HG02970 (cell line): ENCODE measurements around the gene SHISA6.

ENCODE experiments used
- ATAC-seq: cut with Tn5 transposase; IDR thresholded peaks from one replicate; pipeline ENCODE4 v1.9.1; 2021; ENCODE audit warnings: mild to moderate bottlenecking, moderate library complexity, moderate number of reproducible peaks; ENCODE audit not compliant: unreplicated experiment, low FRiP score

The SHISA6 gene

DNA sequence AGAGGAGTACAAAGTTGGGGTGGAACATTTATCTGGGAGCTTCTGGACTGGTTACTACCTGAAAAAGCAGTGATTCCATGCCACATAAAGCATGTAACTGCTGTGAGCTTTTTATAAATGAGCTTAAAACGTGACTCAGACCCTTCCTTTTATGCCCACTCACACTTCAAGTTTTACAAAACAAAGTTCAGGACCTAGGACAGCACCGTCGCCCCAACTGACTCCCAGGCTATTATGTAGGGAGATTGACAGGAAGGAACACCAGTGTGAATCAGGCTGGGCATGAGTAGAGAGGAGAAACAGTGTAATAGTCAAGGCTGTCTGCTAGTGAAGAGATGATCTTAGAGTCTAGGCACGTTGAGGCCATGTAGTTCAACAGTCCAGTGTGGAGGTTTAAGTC is 265.6 kb downstream of the SHISA6 start:
- ATAC-seq, result no peak

DNA sequence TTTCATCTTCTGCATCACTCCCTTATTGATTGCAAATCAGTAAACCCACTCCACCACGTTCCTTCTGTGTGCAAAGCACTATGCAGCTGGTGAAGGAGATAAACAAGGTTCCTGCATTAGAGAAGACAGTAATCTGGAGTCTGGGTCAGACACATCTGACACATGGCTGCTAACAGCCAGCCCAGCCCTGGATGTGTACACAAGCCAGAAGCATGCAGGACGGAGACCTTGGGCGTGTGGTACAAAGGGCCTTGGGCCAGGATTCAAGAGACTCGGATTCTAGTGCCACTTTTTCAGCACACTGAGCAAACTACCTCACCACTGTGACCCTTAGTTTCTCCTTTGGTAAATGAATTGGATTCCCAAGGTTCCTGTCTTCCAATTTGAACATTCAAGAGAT is 270.7 kb downstream of the SHISA6 start:
- ATAC-seq, result no peak

- no peak for ATAC-seq
Observed at GRCh38 chr17:11514565-11514964, 273.6 kb downstream of the SHISA6 start.

DNA sequence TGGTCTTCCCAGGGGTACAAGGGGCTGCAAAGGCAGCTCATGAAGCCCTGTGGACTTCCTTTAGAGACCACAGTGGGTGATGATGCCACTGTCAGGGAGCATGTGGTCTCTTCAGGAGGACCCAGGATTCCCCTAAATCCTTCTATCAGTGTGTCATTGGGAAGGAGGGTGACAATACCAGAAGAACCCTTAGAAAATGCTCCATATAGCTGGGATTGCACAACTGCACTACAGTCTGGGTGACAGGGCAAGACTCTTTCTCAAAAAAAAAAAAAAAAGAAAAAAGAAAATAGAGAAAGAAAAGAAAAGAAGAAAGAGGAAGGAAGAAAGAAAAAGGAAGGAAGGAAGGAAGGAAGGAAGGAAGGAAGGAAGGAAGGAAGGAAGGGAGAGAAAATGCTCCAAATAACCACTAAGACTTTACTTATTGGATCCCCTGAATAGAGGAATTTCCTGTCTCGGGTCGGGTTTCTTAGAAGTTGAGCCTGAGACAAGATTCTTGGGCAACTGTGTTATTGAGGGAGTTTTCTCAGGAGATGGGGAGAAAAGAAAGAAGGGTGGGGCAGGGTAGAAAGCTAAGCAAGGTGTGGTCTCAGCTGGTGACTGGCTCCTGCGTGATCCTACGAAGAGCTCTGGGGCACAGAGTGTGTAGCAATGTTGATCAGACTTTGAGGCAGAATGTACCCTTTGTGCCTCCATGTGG is 274.1 kb downstream of the SHISA6 start:
- no peak for ATAC-seq

GRCh38 chr17:11515901-11516300 is 274.9 kb downstream of the SHISA6 start:
- no peak for ATAC-seq

DNA sequence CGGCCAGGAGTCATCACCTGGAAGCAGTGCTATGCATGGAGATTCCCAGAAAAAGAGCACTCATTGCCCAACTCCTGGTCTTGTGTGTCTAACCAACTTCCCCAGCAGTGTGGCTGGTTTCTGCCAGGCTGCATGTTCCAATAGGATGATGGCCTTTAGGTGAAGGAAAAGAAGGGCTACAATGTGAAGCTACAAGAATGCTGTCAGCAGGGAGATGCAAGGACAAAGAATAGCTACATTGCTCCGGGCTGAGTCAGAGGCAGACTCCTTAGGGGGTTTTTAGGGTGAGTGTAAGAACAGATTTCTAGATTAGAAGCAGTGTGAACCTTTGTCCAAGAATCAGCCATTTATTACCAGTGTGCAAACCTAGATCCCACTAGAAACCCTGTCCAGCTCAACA is 294.2 kb downstream of the SHISA6 start:
- ATAC-seq, result no peak

- no peak for ATAC-seq
Observed at GRCh38 chr17:11538366-11538765, 297.4 kb downstream of the SHISA6 start.

GRCh38 chr17:11539637-11540036 is 298.6 kb downstream of the SHISA6 start:
- no peak for ATAC-seq

GRCh38 chr17:11545002-11545401 is 304.0 kb downstream of the SHISA6 start:
- no peak for ATAC-seq

DNA sequence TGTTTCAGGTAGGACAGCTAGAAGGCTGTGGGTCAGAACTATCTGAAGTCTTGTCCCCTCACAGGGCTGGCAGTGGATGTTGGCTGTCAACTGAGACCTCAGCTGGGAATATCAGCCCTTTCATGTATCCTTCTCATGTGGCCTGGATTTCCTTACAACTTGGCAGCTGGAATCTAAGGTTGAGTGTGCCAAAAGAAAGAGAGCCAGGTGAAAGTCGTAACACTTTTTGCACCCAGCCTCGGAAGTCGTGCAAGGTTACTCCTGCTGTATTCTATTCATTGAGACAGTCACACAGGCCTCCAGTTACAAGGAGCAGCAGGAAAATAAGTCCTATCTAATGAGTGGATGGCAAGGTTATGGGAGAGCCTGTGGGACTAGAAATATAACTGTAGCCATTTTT is 304.7 kb downstream of the SHISA6 start:
- ATAC-seq, result no peak

DNA sequence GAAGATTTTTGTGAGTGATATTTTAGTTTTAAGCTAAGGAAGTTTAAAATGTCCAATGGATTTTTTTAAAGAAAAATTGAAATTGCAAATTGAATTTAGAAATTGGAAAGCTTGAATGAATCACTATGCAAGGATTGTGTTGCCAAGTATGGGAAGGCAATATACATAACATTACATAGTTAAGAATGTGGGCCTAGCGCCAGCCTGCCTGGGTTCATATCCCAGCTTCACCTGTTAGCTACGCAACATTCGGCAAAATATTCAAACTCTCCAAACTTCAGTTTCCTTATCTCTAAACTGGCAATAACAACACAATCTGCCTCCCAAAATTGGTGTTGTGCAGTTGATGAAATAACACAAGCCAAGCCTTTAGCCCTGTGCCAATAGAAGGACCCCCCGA is 306.8 kb downstream of the SHISA6 start:
- ATAC-seq, result no peak

GRCh38 chr17:11548398-11548797 is 307.4 kb downstream of the SHISA6 start:
- no peak for ATAC-seq

- ATAC-seq, result no peak
Observed at GRCh38 chr17:11550431-11550830, 309.4 kb downstream of the SHISA6 start.

DNA sequence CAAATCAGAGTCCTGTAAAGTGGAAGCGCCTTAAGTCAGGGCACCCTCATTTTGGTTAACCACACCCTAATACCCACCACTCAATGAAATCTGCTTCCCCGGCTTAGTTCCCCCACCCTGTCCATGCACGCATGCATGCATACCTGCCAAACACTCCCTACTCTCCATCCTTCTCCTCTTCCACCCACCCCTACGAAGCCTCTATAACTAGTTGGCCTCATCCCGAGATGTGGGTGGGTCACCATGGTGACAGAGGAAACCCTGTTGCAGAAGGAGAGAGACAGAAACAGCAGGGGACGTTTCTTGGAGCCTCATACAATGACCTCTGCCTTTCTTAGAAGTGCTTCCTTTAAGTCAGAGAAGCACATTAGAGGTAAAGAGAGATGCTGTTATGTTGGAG is 310.4 kb downstream of the SHISA6 start:
- no peak for ATAC-seq

DNA sequence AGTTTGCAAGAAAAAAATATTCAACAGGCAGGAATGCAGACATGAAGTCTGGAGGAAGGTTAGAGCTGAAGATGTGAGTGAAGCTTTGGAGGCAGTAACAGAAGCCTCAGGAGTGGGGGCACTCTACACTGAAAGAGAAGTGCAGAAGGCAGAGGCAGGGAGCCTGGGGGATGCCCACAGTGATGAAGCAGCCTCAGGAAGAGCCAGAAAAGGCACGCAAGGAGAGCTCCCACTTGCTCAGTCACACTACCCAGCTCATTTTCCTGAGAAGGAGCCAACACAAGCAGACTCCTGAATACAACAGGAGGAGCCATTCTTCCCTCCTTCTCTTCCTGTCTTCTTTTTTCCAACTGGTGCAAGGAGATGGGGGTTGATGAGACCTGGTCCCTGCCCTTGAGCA is 312.1 kb downstream of the SHISA6 start:
- ATAC-seq, result no peak

GRCh38 chr17:11554042-11554441 is 313.0 kb downstream of the SHISA6 start:
- no peak for ATAC-seq

- no peak for ATAC-seq
Observed at GRCh38 chr17:11554542-11554941, 313.5 kb downstream of the SHISA6 start.

- ATAC-seq, result no peak
Observed at GRCh38 chr17:11555530-11555929, 314.5 kb downstream of the SHISA6 start.

GRCh38 chr17:11557727-11558452 is 316.9 kb downstream of the SHISA6 start:
- no peak for ATAC-seq

- ATAC-seq, result no peak
Observed at GRCh38 chr17:11558681-11559234, 317.7 kb downstream of the SHISA6 start.

- no peak for ATAC-seq
Observed at GRCh38 chr17:11559601-11560000, 318.6 kb downstream of the SHISA6 start.

DNA sequence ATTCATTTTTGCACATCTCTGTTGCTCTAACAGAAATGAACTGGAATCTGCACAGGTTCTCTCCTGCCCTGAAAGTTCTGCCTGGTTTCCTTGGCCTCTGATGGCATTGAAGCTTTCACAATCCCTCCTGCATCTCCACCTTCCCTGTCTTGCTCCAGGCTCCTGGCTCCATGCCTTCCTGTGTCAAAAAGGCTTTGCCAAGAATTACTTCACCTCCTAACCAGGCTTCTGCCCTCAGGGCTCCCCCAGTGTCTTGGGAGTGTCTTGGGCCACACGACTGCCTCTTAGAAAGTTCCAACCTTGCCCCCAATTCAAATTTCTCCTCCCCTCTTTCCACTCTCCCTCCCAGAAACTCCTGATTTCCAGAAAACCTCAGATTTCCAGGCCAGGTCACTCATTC is 320.3 kb downstream of the SHISA6 start:
- no peak for ATAC-seq
